GM19023 (cell line): ENCODE data around the gene ALG6.
A peak's percentile ranks its signal among the peaks of the same experiment; 100 is the strongest.

Experiments
- ATAC-seq: cut with Tn5 transposase; IDR thresholded peaks from one replicate; pipeline ENCODE4 v1.9.1; 2021; ENCODE audit warnings: mild to moderate bottlenecking, moderate library complexity; ENCODE audit not compliant: unreplicated experiment

Gene ALG6

DNA sequence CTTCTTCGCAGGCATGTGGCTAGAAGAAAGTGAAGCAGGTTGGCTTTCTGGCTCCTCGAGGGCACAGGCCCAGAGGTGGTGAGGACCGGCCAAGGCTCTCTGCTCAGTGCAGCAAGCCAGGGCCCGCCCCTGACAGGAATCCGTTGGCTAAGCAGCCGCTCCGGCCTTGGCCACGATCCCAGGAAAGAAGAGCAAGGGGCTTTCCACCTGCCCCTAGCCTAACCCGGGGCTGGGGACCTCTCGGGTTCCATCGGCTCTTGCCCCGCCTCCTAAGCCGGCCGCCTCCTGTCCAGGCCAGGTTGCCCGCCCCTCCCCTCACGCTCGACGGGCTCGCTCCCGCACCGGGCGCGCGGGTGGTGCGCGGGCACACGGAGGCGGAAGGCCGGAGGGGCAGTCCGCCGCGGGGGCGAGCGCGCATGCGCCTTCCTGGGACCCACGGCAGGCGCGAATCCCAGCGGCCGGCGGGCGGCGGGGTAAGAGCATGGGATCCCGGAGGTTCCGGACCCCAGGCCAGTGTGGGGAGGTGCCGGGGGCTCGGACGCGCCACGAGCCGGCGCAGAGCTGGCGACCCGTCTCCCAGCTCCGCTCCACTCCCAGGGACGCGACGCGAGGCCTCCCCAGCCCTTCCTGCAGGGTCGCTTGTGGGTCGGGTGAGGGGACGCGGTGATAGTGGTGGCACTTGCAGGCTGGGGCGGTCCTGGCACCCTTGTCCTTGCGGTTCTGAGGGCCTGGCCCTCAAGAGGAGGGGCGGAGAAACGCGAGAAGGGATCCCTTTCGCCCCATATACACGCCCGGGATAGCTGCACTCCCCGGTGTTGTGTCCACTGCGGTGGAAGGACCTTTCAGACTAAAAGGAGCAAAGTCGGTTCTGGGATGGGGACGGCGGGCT, at the start of gene ALG6:
ALG6 (plus strand) TSS at position 413 of the 889 bp plus-strand sequence. CDS start 3,351 bp downstream, outside the sequence.
- peak; percentile 93 for ATAC-seq

DNA sequence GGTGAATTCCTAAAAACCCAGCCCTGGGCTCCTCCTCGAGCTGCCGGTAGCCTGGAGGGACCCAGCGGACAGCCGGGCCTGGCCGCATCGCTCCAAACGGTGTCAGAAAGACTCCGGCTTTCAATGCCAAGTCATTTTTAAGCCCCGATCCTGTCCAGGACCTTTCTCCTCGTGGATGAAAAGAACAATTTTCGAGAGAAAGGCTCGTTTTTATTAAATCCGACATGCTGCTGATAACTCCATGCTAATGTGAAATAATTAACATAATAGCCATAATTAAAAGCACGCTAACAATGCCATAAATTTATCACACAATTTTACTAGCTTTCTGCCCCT, 49.6 kb upstream of the ALG6 start:
- ATAC-seq: no peak

DNA sequence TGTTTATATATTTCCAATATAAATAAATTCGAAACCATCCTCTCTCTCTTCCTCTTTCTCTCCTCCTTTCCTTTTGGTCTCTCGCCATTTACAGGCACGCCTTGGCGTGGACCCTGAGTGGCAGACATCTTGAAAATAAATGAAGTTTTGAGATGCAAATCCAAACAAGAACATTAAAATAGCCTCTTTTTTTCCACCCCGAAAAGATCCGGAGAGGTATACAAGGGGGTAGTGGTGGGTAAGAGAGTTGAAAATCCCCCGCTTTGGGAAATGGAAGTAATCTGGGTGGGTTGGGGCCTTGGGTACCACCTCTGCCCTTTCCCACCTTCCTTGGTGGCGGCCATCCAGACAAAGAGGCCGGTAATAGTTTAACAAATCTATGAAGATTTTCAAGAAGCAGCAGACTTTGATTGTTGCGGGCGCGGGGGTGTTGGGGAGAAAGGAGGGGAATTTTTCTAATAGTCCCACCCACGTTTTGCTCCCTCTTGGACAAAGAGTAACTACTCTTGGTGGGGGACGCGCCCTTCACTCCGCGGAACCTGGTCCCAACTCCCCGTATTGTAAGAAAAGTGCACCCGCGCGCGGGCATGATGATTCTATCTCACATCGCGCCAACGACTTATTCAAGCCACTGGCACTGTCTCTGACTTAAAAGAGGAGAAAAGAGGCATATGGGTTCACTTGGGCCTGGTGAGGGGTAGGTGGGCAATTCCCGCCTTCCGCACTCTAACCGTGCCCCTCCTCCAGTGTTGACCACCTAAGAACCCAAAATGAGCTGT, 49.0 kb upstream of the ALG6 start:
- ATAC-seq: no peak

DNA sequence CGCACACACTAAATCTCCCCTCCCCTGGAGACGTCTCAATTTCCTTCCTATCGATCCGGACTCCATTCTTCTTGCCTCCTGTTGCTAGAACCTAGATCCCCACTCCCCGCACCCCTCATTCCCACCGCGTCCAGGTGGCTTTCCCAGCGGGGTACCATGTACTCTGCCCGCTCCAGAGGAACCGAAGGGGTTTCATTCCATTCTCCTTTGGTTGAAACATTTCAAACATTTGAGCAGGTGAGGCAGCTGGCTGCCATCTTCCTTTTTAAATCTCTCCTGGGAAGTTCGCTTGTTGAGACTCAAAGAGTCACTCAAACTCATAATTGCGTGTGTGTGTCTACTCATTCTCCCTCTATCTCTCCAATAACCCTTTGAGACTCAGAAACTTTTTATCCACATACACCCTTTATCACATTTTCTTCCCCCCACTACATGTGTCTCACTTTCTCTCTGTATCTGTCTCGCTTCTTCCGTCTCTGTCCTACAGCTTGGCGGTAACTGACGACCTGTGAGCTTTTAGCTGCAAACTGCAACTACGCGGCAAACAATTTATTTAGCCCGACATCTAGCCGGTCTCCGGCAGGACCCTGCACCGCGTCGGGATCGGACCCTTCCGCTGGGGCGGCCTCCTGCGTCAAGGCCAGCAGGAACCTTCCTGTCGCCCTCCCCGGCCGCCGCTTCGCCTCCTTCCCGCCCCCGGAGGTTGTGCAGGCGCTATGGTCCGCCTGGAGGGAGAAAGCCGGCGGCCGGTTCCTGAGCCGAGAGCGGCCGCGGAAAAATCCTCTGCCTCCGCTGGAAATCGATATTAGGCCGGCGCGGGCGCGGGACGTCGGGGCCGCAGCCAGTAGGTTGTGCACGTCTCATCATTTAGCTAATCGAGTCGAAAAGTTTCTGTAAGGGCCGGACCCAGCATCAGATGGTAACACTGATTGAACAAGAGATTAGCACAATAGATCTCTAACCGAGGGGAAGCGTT, 48.1 kb upstream of the ALG6 start:
- ATAC-seq: no peak

DNA sequence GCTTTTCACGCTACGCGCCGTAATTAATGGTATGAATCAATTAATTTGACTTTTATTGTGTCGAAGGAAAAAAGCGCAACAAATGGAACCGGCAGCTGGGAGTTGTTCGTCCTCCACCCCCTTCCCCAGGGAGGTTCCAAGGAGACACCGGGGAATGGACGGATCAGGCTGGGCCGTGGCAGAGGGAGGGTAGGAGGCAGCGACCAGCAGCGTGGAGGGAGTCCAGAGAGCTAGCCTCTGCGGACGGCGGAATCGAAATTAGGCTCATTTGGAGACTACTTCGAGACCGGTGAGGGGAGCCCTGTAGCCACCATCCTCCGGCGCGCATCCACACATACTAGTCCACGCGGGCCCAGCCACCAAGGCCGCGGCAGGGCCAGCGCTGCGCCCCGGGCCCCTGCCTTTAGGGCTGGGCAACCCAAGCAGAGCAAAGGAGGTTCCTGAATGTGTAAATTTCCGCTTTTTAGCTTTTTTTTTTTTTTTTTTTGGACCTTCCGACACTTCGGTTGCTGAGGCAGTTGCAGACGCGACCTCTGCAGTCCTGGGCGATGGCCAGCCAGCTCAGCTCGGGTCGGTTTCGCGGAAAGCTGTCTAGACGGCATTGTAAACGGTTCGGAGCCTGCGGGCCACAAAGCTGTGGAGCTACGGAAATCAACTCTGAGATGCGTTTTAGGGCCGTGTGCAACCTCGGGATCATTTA, 47.3 kb upstream of the ALG6 start:
- ATAC-seq: no peak

DNA sequence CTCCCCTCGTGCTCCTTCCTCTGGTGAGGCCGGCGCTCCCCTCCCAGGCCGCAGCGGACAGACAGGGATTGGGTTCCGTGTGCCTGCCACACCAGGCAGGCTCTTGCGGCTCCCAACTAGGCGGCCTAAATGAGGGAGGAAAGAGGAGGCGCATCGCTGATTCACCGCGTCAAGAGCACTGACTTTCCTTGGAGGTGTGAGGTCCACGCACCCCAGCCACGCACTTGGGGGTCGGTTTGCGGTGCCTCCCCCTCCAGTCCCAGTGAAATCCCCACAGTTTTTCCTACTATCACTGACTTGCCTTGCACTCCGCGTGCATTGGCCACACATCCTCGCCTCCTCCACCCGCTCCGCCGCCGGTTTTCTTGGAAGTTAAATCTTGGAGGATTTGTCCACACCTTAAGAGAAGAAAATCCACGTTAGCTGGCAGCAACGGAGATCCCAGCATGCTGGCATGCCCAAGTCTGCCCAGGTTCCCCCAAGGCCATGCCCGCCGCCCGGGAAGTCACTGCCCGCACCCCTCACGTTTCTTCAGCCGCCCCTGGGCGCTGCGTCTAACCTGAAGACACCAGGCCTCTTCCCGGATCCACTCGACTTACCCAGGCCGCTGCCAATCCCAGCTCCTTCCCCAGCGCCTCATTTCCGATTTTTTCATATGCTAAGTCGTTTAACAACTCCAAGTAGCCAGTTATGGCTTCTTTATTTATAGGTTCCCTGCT, 46.2 kb upstream of the ALG6 start:
- no peak for ATAC-seq

DNA sequence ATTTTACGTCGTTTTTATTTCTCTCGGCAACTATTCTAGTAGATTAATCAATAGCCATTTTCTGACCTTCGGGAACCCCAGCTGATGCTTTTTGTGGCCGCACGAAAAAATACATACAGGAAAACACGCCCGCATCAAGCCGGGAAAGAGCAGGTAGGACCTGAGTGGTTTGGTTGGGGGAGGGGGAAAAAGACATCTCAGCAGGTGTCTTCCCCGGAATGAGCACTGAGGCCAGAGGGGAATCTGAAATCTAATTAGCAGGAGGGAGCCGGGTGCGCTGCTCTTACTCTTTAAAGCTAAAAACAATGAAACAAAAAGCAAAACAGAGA, 45.7 kb upstream of the ALG6 start:
- no peak for ATAC-seq

DNA sequence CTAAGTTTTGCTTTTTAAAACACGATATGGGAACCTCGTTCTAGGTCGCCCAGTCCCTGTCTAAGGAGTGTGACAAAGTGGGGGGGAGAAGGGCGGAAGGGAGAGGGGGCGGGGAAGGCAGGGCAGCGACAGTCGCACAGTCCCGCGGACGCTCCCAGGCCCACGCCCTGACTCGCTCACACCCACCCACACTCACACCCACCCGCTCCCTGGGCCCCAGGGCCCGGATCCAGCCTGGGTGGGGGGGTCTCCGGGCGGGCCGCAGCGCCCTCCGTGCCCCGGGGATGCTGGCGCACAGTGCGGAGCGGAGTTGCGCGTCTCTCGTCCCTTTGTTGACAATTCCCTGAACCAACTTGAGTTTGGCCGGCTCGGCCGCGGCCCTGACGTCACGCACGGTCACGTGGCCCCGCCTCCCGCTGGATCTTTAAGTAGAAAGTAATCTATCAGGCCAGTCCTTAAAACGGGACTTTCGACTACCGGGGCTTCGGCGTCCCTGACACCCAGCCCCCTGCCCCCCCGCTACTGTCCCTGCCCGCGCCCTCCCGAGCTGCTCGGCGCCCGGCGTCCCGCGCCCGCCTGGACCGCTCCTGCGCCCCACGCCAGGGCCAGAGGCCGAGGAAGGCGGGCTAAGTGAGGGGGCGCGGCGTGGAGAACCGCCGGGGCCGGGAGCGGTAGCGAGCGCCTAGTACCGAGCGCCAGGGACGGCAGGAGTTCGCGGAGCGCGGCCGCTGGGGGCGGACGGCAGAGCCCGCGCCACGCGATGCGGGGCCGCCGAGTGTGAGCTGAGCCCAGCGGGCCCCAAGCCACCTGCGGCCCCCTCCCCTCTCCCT, 45.1 kb upstream of the ALG6 start, which contains the start of gene FOXD3:
FOXD3 (plus strand) TSS at position 454 of the 830 bp plus-strand sequence. CDS start 492 bp downstream, outside the sequence.
- peak; percentile 59 for ATAC-seq

DNA sequence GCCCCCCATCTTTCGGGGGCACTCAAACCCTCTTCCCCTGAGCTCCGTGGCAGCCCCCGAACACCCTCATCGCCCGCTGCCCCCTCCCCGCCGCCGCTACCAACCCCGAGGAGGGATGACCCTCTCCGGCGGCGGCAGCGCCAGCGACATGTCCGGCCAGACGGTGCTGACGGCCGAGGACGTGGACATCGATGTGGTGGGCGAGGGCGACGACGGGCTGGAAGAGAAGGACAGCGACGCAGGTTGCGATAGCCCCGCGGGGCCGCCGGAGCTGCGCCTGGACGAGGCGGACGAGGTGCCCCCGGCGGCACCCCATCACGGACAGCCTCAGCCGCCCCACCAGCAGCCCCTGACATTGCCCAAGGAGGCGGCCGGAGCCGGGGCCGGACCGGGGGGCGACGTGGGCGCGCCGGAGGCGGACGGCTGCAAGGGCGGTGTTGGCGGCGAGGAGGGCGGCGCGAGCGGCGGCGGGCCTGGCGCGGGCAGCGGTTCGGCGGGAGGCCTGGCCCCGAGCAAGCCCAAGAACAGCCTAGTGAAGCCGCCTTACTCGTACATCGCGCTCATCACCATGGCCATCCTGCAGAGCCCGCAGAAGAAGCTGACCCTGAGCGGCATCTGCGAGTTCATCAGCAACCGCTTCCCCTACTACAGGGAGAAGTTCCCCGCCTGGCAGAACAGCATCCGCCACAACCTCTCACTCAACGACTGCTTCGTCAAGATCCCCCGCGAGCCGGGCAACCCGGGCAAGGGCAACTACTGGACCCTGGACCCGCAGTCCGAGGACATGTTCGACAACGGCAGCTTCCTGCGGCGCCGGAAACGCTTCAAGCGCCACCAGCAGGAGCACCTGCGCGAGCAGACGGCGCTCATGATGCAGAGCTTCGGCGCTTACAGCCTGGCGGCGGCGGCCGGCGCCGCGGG, 44.2 kb upstream of the ALG6 start:
- no peak for ATAC-seq

DNA sequence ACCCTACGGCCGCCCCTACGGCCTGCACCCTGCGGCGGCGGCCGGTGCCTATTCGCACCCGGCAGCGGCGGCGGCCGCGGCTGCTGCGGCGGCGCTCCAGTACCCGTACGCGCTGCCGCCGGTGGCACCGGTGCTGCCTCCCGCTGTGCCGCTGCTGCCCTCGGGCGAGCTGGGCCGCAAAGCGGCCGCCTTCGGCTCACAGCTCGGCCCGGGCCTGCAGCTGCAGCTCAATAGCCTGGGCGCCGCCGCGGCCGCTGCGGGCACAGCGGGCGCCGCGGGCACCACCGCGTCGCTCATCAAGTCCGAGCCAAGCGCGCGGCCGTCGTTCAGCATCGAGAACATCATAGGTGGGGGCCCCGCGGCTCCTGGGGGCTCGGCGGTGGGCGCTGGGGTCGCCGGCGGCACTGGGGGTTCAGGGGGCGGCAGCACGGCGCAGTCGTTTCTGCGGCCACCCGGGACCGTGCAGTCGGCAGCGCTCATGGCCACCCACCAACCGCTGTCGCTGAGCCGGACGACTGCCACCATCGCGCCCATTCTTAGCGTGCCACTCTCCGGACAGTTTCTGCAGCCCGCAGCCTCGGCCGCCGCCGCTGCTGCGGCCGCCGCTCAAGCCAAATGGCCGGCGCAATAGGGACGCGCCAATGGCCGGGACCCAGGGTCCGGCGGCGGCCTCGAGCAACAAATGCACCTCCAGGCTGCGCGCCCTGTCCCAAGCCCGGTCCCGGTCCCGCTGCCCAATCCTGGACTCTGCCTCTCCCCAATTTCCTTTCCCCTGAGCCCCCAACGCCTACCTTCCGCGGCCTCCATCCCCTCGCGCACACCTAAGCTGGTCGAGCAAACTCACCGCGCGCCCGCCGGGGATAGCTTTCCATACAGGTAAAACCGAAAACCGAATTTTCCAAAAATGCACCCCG, 43.3 kb upstream of the ALG6 start:
- ATAC-seq: no peak

DNA sequence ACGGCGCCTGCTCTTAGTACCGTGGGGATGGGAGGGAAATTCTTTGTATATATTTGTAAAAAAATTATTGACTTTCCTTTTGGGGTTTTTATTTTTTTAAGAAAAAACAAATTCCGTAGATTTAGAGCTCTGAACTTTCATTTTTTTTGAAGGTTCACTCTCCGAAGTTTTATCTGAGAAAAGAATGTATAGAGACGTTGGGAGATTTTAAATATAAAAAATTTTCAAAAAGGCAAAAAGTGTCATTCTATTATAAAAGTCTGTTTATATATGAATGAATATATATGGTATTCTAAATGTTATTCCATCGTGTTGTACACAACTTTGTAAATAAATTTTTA, 42.7 kb upstream of the ALG6 start:
- ATAC-seq: no peak

DNA sequence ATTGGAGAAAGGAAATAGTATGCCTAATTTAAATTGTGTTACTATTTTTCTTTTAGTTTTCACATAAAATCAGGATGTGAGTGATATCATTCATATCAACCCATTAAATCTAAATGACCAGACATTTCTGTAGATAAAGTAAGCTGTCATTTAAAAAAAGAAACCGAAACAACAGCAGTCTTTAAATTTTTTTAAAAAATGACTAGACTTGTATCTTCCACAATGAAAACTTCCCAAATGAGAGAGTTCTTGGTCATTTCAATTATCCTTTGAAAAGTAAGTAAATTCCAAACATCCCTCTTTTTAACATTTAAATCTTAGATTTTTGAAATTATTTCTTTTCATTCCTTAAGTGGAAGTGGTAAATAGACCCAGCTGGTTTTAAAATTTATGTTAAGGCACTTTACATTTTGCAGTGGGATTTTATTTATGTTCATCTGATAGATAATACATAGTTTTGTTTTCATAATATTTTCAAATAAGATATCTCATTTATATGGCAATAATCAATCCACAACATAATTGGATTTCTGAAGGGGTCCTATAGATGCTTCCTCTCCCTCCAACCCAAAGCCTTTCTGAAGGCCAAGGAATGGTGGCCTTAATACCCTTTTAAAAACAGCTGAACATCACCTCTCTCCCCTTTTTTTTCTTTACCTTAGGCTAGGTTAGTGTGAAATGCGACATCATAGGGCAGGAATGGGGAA, 42.0 kb upstream of the ALG6 start:
- no peak for ATAC-seq

DNA sequence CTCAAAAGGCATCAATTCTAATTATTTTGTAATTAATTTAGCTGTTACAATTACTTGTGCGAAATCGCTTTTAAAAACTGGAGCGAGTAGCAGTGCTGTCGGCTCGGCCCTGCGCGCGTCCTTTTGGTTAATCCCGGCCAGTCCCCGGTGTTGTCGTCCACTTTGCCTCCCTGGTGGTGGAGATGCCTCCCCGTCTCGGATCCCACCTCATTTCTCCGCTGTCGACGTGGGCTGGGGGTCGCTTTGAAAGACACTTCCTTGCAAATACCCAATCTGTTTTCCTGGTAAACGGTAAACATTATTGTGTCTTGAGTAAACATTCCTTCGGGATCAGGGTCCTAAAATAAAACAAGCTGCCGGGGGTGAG, 41.3 kb upstream of the ALG6 start:
- no peak for ATAC-seq

DNA sequence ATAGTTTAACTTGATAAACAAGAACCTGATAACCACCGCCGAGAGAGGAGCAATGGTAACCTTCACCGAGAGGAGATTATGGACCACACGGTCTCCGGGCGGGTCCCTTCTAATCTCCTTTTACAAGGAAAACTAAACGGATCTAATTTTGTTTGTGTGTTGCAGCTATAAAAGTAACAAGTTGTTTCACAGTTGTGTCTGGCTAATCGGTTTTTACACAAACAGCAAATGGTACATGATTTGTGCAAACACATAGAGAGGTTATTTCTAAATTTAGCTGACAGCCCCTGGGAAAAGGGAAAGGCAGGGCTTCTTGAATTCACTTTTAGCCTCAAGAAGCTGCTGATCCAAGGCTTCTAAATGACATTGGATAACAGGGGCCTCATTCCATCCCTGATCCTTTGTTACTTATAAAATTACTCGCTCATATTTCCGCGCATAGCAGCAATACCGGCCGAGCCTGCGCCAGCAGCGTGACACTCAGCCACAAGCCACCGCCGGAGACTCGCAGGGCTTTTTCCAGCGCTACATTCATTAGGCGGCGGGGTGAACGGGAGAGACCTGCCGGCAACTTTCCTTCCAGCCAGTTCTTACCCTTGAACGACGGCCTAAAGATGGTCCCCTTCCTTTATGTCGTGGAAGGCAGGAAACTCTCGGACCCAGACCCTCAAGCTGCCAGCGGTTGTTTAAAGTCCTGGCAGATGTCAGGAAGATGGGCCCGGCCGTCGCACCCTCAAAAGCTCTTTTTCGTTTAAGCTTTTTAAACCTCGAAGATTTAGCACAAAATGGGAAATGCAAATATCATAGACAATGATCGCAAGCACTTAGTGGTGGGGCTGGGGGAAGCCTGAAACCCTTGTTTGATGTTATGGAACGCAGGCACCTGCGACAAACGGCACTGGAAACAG, 40.7 kb upstream of the ALG6 start:
- ATAC-seq: no peak

DNA sequence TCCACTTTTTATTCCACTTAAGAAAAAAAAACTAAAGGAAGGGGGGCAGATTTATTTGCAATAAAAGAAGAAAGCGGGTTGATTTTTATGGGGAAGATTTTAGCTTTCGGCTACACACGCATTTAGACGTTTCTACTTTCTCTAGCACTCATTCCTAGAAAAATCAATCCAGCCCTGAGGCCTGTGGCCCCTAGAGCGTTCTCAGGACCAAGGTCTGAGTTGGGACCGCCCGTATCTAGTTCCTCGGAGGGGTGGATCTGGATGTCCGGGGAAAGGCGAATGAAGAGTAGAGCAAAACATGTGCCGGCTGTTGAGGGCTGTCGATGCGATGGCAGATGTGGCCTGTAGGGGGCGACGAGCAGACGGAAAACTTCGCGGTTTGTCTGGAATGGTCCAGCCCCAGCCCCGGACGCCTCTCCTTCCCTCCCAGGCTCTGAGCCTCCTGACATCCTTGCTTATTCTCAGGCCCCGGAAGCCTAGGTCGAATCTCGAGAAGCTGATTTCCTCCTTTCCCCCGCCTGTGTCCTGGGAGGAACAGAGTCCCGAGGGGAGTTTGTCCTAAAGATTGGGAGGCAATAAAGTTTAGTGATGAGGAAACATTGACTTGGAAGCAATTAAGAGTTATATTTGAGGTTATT, 39.9 kb upstream of the ALG6 start:
- ATAC-seq: no peak
